ENCODE data around the gene ZNF273.
A peak's percentile ranks its signal among the peaks of the same experiment; 100 is the strongest.
"Not testable (repeated sequence)": the region's sequence is repeated elsewhere in the genome, so short reads cannot be mapped to it uniquely, and the experiment has no call there.

The ZNF273 gene

DNA sequence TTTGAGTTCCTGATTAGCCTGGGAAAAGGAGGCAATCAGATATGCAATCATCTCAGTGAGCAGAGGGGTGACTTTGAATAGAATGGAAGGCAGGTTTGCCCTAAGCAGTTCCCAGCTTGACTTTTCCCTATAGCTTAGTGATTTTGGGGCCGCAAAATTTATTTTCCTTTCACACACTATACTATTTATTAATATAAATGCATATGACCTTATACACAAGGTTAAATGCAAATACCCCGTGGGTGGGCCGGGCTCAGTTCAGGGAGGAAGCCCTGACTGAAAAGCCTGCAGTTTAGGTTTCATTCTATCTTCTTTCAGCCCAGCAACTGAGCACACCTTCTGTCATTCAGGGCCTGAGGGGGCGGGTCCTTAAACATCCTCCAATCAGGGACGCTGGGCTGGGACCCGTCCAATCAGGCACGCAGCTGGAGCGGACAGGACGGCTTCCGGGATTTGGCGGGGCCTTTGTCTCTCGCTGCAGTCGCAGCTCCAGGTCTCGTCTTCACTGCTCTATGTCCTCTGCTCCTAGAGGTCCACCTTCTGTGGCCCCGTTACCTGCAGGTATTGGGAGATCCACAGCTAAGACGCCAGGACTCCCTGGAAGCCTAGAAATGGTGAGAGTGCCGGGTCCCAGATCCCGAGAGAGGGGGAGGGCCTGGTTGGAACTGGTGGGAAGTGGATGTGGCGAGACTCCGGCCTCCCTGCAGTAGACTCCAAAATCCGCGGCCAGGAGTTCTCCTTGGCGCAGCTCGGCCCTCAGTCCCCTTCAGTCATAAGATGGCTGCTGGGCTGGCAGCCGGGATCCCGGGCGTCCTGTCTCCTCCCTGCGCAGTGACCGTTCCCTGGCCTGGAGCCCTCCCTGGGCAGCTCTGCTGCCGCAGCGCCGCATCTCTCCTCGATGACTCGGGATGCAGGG is at the start of gene ZNF273:
Gene ZNF273, plus strand, starts transcription at position 468 of the 916 bp plus-strand sequence. Its CDS starts 45 bp downstream, at position 513.
- FAIRE-seq = peak; percentile 99

DNA sequence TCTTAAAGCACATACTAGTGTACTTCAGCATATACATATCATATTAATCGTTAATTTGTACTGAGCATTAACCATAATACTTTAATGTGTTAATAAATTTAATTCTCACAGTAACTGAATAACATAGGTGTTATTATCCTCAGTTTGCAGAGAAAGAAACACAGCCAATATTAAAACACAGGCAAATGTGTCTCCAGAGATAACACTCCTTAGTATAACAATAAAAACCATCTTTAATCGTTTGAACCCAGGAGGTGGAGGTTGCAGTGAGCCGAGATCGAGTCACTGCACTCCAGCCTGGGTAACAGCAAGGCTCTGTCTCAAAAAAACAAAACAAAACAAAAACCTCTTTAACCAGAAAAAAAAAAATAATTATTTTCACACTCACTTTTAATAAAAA is 49.4 kb upstream of the ZNF273 start:
- no peak for FAIRE-seq

GRCh38 chr7:64854969-64855368 is 48.1 kb upstream of the ZNF273 start:
- no peak for FAIRE-seq

GRCh38 chr7:64863021-64863420 is 40.1 kb upstream of the ZNF273 start:
- no peak for FAIRE-seq

GRCh38 chr7:64863530-64863929 is 39.5 kb upstream of the ZNF273 start:
- not testable (repeated sequence) for FAIRE-seq

DNA sequence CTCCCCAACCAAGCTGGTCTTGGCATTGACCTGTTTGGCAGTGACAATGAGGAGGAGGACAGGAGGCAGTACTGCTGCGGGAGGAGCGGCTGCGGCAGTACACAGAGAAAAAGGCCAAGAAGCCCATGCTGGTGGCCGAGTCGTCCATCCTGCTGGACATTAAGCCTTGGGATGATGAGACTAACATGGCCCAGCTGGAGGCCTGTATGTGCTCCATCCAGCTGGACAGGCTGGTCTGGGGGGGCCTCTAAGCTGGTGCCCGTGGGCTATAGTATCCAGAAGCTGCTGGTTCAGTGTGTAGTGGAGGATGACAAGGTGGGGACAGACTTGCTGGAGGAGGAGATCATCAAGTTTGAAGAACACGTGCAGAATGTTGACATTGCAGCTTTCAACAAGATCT is 39.1 kb upstream of the ZNF273 start:
- no peak for FAIRE-seq

GRCh38 chr7:64867863-64868440 is 35.1 kb upstream of the ZNF273 start:
- no peak for FAIRE-seq

- no peak for FAIRE-seq
Measured at GRCh38 chr7:64868499-64868898, 34.6 kb upstream of the ZNF273 start.

DNA sequence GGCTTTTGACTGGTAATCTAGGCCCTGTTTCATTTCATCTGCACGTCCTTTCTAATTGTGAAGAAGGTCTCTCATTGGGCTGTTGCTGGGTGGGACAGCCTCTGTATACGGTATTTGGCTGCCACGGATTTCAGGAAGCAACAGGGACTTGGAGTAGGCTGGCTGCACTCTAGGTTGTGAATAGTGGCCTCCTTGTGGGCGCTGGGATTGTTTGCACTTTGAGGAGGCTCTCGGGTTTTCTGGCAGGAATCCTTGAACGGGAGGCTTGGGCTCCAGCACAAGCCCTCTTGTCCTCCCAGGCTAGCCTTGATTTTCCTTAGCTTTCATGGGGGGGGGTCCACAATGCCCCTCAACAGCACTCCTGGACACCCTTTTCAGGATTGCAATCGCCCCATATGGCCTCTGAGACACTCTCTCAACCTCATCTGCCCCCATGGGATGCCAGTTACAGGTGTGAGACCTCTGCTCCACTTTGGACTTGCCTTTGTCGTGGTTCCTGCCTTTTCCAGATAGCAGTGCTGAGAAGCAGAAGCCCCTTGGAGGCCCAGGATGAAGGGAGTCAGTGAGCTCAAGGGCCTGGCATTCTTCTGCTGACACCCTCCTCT is 33.9 kb upstream of the ZNF273 start:
- FAIRE-seq = no peak

- no peak for FAIRE-seq
Measured at GRCh38 chr7:64869912-64870562, 33.0 kb upstream of the ZNF273 start.

GRCh38 chr7:64870656-64871055 is 32.4 kb upstream of the ZNF273 start:
- FAIRE-seq = no peak

DNA sequence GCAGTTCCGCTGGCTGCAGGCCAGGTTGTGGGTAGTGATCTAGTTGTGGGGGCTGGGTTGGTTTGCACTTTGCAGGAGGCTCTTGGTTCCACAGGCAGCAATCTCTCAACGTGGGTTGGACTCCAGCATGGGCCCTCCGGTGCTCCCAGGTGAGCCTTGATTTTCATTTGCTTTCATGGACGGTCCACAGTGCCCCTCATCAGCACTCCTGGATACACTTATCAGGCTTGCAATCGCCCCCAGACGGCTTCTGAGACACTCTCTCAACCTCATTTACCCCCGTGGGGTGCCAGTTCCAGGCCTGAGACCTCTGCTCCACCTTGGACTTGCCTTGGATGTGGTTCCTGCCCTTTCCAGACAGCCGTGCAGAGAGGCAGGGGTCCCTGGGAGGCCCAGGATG is 31.3 kb upstream of the ZNF273 start:
- FAIRE-seq = no peak

DNA sequence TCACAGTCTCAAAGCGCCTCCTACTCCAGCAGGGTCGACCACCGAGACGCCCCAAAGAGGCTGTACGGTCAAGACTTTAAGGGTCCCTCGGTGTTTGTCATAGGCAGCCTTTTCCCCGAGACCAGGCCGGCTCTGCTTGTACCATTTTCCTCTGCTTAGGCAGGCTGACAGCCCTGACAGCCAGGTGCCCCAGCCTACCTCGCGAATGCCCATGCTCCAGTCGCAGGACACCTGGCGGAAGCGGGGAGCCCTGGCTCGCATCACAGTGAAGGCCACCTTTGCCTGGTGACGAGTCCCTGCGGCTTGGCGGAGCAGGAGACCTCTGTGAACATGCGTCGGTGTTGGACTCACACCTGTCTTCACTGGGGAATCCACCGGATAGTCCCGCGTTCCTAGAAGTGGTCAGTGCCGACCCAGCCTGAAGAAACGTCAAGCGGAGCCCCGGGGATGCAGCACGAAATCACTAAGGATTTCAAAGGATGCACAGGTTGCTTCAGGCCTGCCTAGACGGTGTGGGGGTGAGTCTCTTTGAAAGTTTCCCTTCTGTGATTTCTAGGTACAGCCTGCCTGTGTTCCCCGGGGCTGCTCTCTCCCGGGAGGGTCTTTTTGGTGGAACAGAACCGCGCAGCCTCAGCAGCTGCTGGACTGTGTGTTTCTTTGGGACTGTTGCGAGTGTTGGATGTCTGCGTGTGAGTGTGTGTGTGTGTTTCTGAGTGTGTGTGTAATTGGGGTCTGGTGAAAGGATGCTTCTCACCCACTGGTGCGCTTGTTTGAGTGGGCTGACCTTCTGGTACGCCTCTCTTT is 30.5 kb upstream of the ZNF273 start:
- no peak for FAIRE-seq

DNA sequence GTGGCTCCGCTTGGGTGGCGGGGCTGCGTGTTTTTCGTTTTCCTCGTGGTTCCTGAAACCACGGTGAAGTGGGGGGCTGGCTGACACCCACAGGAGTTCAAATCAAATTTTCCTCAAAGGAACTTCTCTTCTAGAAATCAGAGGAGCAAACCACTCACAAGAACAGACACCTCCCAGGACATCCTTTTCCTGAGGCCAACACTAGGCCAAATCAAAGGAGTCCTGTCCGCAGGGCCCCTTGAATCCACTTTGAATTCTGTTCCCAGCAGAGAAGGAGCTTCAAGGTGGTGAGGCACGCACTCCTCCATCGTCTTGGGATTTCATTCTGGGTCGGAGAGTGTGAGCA is 29.9 kb upstream of the ZNF273 start:
- FAIRE-seq = no peak

DNA sequence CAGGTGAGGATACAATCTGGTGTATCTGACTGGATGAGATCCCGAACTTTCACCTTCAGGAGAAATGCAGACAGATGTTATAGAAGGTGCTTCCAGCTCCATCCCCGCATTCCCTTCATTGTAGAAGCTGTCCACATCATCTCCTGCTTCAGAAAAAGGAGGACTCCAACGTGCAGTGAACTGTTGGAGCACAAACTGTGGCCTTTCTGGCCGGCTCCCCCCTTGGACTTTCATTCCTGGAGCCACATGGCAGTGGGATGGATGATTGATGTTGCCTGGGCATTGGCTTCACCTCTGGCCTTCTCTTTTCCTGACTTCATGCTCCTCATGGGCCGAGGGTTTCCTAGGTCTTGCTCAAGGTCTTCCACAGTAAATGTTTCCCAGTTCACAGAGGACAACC is 29.6 kb upstream of the ZNF273 start:
- FAIRE-seq = no peak

- FAIRE-seq = no peak
Measured at GRCh38 chr7:64874114-64874513, 29.0 kb upstream of the ZNF273 start.

DNA sequence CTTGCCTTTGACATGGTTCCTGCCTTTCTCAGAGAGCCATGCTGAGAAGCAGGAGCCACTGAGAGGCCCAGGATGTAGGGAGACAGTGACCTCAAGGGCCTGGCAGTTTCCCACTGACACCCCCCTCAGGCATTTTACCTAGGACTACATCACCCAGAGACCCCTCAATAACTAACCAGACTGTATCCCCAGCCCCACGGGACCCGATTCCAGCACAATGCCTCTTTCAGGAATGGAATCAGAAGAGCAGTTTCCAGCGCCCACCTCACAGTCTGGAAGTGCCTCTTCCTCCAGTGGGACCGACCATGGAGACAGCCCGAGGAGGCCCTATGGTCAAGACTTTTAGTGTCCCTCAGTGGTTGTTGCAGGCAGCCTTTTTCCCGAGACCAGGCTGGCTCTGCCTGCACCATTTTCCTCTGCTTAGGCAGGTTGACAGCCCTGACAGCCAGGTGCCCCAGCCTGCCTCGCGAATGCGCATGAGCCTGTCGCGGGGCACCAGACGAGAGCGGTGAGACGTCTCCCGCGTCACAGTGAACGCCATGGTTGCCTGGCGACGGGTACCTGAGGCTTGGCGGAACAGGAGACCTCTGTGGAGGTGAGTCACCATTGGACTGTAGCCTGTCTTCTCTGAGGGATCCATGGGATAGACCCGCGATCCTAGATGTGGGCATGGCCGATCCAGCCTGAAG is 28.4 kb upstream of the ZNF273 start:
- FAIRE-seq = no peak

- no peak for FAIRE-seq
Measured at GRCh38 chr7:64875258-64875657, 27.8 kb upstream of the ZNF273 start.

DNA sequence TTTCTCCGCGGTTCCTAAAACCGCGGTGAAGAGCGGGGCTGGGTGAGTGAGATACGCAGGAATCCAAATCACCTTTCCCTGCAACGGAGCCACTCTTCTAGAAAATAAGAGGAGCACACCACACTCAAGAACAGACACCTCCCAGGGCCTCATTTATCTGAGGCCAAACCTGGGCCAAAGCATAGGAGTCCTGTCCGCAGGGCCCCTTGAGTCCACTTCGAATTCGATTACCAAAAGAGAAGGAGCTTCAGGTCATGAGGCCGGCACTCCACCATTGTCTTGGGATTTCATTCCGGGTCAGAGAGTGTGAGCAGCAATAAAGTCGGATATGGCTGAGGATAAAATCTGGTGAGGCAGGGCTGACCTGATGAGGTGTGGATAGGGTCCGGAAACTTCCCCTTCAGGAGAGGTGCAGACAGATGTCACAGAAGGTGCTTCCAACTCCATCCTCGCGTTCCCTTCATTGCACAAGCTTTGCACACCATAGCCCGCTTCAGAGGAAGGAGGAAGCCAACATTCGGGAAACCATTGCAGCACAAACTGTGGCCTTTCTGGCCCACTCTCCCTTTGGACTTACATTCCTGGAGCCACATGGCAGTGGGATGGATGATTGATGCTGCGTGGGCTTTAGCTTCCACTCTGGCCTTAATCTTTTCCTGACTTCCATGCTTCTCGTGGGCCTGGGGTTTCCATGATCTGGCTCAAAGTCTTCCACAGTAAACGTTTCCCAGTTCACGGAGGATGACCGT is 27.2 kb upstream of the ZNF273 start:
- FAIRE-seq = no peak

DNA sequence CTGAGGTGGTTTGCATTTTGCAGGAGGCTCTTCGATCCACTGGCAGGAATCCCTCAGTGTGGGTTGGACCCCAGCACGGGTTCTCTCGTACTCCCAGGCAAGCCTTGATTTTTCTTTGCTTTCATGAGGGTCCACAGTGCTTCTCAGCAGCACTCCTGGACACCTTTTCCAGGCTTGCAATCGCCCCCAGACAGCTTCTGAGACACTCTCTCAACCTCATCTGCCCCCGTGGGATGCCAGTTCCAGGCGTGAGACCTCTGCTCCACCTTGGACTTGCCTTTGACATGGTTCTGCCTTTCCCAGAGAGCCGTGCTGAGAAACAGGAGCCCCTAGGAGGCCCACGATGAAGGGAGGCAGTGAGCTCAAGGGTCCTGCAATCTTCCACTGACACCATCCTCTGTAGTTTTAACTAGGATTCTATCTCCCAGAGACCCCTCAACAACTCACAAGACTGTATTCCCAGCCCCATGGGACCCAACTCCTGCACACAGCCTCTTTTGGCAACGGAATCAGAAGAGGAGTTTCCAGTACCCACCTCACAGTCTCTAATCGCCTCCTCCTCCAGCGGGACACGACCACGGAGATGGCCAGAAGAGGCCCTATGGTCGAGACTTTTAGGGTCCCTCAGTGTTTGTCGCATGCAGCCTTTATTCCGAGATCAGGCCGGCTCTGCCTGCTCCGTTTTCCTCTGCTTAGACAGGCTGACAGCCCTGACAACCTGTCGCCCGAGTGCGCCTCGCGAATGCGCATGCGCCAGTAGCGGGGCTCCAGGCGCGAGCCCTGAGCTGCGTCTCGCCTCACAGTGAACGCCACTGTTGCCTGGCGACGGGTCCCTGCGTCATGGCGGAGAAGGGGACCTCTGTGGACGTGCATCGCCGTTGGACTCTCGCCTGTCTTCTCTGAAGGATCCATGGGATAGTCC is 26.0 kb upstream of the ZNF273 start:
- no peak for FAIRE-seq

All from endometrium (tissue), 2 donors.